Measurements from ENCODE around the gene PYGM.

Gene PYGM

GRCh38 chr11:64759722-64760719, at the start of gene PYGM:
Gene PYGM, minus strand, starts transcription at chr11:64759974. Its CDS starts 76 bp downstream, at chr11:64759898.
- in situ Hi-C loops (cut with MboI; ENCODE audit: low pct_unique_long_range_greater_than_20kb, low sequenced_read_pairs): no loop called here
- DNase-seq: peak; percentile 28

- DNase-seq: no peak
- in situ Hi-C loops (cut with MboI; ENCODE audit: low pct_unique_long_range_greater_than_20kb, low sequenced_read_pairs): no loop called here
Observed at GRCh38 chr11:64805481-64805880, 45.7 kb upstream of the PYGM start.

- in situ Hi-C loops (cut with MboI; ENCODE audit: low pct_unique_long_range_greater_than_20kb, low sequenced_read_pairs): no loop called here
- no peak for DNase-seq
Observed at GRCh38 chr11:64804346-64805210, 44.8 kb upstream of the PYGM start.

GRCh38 chr11:64803846-64804345, 44.1 kb upstream of the PYGM start:
- in situ Hi-C loops (cut with MboI; ENCODE audit: low pct_unique_long_range_greater_than_20kb, low sequenced_read_pairs): no loop called here
- DNase-seq: no peak

- DNase-seq: peak; percentile 73
- in situ Hi-C loops (cut with MboI; ENCODE audit: low pct_unique_long_range_greater_than_20kb, low sequenced_read_pairs): no loop called here
Observed at GRCh38 chr11:64803158-64803845, 43.5 kb upstream of the PYGM start, which contains the start of gene MAP4K2. Gene MAP4K2, minus strand, starts transcription at chr11:64803214. Its CDS starts 65 bp downstream, at chr11:64803149.

GRCh38 chr11:64802370-64803157, 42.8 kb upstream of the PYGM start:
- no peak for DNase-seq
- in situ Hi-C loops (cut with MboI; ENCODE audit: low pct_unique_long_range_greater_than_20kb, low sequenced_read_pairs): no loop called here

- peak; percentile 35 for DNase-seq
- in situ Hi-C loops (cut with MboI; ENCODE audit: low pct_unique_long_range_greater_than_20kb, low sequenced_read_pairs): no loop called here
Observed at GRCh38 chr11:64801561-64802369, 42.0 kb upstream of the PYGM start.

GRCh38 chr11:64801158-64801464, 41.3 kb upstream of the PYGM start:
- no peak for DNase-seq
- in situ Hi-C loops (cut with MboI; ENCODE audit: low pct_unique_long_range_greater_than_20kb, low sequenced_read_pairs): no loop called here

GRCh38 chr11:64800303-64801157, 40.8 kb upstream of the PYGM start:
- no peak for DNase-seq

GRCh38 chr11:64799623-64800302, 40.0 kb upstream of the PYGM start:
- in situ Hi-C loops (cut with MboI; ENCODE audit: low pct_unique_long_range_greater_than_20kb, low sequenced_read_pairs): no loop called here
- no peak for DNase-seq

More at GRCh38 chr11:64800303-64801157, 40.8 kb upstream of the PYGM start:
- in situ Hi-C loops (cut with MboI; ENCODE audit: low pct_unique_long_range_greater_than_20kb, low sequenced_read_pairs): no loop called here

- in situ Hi-C loops (cut with MboI; ENCODE audit: low pct_unique_long_range_greater_than_20kb, low sequenced_read_pairs): no loop called here
- no peak for DNase-seq
Observed at GRCh38 chr11:64799256-64799622, 39.5 kb upstream of the PYGM start.

GRCh38 chr11:64796757-64797541, 37.2 kb upstream of the PYGM start:
- in situ Hi-C loops (cut with MboI; ENCODE audit: low pct_unique_long_range_greater_than_20kb, low sequenced_read_pairs): no loop called here
- no peak for DNase-seq

- DNase-seq: peak; percentile 37
Observed at GRCh38 chr11:64796047-64796756, 36.4 kb upstream of the PYGM start.

GRCh38 chr11:64794526-64794925, 34.8 kb upstream of the PYGM start:
- DNase-seq: no peak
- in situ Hi-C loops (cut with MboI; ENCODE audit: low pct_unique_long_range_greater_than_20kb, low sequenced_read_pairs): no loop called here

More at GRCh38 chr11:64796047-64796756, 36.4 kb upstream of the PYGM start:
- in situ Hi-C loops (cut with MboI; ENCODE audit: low pct_unique_long_range_greater_than_20kb, low sequenced_read_pairs): no loop called here

All from KBM-7 (cell line).